ENCODE measurements around the gene KRT3. TPM values are rescaled to one million over a fixed set of nuclear protein-coding genes. Genes with fewer than 3 reads are reported as not detected.

KRT3 gene
- total RNA-seq, 1 donor from 2014 or later, result not detected

DNA sequence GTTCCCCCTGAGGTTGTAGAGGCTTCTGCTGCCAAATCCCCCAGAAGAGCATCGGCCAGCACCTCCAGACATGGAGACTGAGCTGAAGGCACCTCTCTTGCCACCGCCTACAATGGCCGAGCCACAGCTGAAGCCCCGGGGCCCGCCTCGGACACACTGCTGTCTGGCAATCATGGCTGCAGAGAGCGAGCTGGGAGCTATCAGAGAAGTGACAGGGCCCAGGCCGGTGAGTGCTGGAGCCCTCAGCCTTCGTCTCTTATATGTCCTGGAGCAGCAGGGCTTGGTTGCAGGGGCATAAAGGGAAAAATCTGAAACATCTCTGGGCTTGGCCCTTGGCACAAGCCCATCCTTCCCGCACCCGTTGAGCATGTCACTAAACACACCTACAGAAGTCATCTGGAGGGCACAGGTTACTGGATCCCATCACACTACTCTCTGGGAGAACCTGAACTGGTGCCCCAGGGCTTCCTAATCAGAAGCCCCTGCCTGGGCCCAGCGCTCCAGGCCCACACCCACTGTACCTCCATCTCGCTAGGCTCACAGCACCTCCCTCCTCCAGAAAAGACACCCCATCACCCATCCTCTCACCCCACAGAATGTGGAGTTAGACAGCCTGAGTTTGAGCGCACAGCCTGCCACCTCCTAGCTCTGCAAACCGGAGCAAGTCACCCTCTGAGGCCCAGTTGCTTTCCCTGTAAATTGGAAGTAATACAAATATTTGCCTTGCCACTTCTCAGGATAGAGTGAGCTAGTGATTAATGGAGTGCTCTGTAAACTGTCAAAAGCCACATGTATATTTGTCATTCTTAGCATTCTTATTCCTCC is 18.2 kb upstream of the KRT3 start, which contains the start of gene KRT4:
Gene KRT4, minus strand, starts transcription at position 232 of the 825 bp plus-strand sequence. Its CDS starts 58 bp downstream, at position 174.
- no peak for DNase-seq

DNA sequence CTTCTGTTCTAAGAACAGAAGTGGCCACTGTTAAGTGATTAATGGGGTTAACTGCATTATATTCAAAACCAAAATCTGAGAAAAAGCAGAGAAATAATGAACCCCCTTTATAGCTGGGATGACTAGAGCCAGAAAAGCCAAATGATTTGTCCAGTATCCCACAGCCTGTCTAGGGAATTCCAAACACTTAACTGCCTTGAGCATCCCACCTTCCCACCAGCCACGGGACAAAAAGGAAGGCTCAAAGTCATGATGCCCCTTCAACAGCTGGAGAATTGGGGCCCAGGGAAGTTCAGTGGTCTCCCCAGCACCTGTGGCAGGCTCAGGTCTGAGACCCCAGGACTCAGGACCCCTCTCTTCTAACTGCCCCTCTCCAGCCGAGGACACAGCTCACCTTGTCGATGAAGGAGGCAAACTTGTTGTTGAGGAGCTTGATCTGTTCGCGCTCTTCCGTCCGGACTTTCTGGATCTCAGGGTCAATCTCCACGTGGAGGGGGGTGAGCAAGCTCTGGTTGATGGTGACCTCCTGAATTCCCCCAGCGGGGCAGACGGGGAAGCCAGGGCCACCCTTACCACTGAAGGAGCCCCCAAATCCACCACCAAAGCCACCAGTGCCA is 17.4 kb upstream of the KRT3 start:
- no peak for DNase-seq

DNA sequence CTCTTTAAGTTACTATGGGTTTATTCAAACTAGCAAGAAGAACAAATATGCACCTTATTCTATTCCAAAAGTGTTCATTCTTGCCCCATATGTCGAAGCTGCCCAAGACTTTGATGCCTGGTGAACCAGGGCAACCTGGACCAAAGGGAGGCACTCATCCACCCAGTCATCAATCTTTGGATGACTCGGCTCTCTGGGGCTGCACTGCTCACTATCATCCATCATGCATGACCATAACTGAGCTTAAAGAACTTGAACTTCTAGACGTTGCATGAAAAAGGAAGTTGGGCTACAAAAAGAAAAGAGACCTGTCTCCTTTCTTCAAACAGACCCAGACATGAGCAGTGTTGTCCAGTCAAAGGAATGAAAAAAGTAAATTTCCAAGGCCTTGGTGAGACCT is 16.8 kb upstream of the KRT3 start:
- no peak for DNase-seq

DNA sequence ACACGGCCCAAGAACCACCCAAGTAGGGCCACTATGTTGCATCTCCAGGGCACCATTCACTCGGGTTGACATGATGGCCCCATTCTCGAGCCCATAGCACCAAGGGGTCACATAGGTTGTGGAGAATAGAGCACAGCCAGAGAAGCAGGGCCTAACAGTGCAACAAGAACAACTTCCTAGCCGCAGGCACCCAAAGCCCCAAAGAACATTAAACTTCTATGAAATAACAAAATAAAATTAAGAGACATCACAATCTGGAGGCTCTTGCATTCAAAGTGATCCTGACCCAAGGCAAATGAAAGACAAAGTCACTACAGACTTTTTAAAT is 16.1 kb upstream of the KRT3 start:
- DNase-seq, result no peak

DNA sequence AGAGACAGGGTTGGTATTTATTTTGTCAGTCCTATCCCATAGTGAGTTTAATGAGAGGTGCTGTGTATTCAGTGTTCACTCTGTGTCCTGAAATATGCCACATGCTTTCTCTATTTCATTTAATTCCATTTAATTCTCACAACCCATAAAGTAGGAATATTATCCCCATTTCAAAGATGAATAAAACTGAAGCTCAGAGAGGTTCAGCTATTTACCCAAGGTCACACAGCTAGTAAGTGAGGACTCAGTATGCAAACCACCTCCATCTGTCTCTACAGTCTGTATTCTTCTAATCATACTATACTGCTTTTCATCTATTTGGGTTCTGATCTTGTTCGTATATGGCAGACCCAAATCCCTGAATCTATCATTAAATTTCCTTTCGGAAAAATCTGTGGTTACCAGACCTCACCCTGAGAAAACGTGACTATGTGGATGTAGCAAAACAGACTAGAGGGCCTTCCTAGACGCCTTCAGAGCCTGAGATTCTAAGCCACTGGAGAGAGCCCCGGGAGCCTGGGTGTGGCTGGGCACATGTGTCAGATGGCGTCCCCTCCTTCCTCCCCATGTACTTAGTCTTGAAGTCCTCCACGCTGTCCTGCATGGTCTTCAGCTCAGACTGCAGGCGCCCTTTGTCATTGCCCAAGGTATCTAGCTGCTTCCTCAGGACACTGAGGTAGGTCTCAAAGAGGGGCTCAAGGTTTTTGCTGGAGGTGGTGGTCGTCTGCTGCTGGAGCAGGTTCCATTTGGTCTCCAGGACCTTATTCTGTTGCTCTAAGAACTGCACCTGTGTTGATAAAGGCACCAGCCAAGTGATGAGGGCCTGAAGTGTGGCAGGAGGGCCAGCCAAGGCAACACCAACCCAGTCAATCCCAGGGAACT is 15.5 kb upstream of the KRT3 start:
- no peak for DNase-seq

DNA sequence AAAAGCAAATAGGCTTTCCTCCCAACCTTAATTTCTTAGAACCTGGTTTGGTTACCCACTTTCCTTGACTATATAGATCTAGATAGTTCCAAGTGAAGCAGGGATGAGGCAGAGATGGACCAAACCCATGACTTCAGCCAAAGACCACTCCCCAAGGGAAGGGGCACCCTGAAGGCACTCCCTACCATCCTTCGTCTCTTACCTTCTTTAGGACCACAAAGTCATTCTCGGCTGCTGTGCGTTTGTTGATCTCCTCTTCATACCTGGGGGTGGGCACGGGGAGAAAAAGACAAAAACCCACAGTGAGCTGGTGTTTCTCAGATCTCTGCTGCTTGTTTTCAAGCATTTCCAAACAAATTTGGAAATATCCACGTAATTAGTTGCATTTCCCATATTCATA is 14.6 kb upstream of the KRT3 start:
- DNase-seq, result no peak

DNA sequence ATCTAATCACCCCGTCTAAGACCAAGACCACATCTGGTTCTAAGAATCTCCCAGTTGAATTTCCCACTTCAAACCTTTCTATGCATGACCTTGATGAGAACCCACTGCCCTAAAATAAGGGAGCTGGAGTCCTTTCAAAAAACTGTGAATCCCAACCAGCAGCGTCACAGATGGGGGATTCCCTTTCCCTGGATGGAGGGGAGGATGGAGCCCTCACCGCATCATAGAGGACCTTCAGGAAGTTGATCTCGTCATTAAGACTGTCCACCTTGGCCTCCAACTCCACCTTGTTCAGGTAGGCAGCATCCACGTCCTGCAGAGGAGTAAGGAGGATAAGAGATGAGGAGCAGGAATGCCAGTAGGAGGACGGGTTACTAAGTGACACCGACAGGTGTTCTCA is 13.2 kb upstream of the KRT3 start:
- DNase-seq, result no peak

DNA sequence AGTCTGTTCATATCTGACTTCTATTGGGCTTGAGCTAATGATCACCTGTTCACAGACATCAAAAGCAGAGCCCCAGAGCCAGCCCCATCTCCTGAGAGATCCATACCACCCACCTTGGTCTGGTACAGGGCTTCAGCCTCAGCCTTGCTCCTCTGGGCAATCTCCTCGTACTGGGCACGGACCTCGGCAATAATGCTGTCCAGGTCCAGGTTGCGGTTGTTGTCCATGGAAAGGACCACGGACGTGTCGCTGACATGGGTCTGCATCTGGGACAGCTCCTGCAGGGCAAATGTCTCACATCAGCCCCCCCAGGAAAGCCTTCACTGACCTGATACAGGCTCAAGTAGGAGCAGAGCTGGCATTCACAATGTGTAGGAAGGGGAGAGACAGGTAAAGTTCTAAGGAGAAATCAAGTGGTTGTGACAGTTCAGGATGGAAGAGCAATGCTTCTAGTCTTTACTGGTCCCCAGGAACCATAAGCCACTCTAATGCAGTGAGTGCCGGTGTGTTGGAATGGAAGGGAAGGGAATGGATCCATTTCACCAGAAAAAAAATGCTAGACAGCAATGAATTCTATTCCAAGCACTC is 12.8 kb upstream of the KRT3 start:
- DNase-seq, result no peak

DNA sequence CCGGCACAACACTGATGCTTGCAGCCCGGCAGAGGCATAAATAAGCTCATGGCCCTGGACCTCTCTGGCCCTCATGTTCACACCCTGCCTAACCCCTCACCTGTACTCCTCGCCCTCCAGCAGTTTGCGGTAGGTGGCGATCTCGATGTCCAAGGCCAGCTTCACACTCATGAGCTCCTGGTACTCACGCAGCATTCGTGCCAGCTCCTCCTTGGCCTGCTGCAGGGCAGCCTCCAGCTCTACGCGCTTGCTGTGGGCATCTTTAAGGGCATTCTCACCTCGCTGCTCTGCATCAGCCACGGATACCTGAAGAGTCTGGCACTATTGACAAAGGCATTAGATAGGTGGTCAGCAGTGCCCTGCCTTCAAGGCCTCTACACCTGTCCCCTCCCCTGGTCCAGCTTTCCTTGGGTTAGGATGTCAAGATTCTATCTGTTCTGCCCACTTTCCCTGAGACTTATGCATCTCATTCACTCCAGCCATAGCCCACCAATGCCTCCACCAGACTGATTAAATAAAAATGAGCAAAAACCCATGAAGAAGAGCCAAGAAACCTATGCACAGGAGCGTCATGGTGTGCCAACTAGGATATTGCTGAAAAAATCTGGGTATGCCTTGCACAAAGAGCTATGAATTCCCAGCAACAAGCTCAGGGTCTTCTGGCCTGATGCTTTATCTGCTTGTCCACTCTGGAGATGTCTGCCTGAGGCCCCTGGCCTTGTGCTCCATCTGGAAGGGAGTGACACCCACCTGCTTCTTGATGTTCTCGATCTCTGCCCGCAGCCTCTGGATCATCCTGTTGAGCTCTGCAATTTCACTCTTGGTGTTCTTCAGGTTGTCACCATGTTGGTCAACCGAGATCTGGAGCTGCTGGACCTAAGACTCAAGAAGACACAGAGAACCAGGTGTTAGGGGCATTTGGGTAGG is 11.9 kb upstream of the KRT3 start:
- DNase-seq, result no peak

DNA sequence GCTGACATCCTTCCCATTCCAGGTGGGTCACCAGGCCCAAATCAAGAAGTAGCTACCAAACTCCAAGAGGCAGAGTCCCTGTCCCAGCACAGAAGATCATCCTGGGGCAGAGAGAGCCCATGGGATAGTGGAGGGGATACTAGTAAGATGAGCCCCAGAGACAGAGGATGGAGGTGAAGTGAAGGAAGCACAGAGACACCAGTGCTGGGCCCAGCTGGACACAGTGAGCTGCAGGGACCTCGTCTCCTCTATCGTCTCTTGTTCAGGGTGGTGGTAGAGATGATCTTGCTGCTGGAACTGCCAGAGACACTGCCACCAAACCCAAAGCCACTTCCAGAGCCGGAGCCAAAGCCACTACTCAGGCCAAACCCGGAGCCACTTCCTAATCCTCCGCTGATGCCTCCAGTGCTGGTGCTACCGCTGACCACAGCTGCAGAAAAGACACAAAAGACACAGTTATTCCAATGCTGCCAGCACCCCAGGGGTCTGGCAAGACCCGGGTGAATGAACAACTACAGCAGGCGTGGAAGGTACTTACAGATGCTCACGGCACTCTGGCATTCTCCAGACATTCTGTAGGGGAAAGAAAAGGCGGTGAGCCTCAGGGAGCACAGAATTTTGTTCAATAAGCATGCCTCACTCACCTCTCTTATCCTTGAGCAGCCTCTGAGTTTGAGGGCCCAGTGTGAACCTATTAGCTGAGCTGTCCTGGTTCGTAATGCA is 11.1 kb upstream of the KRT3 start:
- DNase-seq, result no peak

DNA sequence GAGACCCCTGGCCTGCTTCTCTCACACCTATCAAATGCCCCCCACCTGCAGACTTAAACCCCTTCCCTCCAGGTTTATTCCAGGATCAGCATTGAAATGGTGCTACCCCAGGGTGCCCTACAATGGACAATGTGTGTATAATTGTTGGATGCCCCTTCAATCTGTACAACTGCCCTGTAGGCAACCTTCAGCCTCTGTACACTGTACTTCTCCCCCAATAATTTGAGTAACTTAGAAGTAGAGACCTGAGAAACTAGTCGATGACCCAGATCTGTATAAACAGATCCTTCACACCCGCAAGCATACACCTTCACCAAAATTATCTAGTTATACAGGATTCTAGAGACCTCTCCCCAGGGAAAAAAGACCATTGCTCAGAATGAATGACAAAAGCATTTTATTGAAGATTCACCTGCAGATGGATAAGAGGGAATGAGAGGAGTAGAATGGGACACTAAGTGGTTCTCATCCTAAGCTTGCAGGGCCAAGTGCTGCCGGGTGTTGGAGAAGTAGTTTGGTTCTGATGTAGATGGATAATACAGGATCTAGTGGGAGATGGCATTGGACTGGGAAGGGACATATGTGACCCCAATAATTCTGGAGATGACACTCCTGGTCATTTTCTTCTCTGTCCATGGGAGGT is 10.4 kb upstream of the KRT3 start:
- DNase-seq, result no peak

DNA sequence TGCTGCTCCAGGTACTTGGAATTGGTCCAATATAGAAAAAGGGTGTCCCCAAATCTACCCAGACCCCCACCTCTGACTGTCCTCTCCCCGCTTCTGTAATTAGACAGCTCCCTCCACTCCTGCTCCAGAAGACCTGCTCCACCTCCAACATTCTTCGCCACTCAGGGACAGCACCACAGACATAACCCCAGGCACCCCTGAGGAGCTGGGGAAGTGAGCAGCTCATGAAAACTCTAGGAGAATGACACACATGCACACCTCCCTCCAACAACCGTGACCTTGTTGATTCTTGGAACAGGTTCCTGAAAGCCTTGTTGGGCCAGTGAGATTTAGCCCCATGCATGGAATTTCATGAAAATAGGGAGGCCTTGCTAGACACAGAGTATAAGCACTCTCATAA is 9.8 kb upstream of the KRT3 start:
- no peak for DNase-seq

DNA sequence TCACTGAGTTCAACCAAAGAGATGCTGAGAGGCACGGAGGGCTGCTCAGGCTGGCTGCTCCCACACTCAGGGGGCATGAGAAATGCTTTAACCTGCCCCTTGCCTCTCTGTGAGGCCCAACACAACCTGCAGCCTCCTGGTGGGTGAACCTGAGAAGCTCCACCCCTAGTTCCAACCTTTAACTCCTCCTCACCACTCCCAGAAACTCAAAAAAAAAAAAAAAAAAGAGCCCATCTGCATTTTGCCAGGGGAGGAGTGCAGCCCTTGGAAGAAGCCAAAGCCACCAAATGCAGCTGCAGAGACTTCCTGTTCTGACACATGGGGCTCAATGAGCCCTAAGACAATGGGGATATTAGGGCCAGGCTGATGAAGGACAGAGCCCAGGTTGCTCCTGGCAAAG is 9.1 kb upstream of the KRT3 start:
- DNase-seq, result no peak

DNA sequence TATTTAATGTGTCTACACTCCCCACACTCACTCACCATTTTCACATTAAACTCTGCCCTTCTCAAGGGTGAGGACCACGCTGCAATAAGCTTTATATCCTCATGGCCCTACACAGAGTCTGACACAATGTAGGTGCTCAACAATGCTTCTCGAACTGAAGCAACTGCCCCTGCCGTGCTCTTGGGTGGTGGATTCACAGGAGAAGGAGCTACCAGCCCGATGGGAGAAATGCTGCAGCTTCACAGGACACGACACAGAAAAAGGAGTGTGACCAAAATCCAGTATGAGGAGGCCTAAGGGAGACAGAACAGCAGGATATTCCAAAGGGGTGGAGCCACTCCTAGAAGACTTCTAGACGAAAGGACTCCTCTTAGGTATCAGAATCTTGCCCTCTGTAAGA is 6.5 kb upstream of the KRT3 start:
- DNase-seq, result no peak

DNA sequence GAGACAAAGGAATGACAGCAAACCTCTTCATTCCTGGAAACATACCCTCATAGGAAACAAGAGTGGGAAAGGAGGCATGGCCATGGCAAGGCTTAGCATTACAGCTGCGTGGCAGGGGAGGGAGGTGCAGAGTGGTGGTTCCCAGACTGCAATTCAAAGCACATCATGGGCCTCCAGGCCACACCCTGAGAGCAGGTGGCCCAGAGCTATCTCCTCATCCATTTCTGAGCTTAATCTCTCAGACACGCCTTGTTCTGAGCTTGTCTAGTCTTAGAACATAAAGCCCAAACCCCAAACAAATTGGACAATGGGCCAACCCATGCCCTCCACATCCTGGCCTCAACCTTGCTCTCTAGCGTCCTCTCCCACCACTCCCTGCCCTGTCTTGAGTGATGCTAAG is 5.9 kb upstream of the KRT3 start:
- no peak for DNase-seq

DNA sequence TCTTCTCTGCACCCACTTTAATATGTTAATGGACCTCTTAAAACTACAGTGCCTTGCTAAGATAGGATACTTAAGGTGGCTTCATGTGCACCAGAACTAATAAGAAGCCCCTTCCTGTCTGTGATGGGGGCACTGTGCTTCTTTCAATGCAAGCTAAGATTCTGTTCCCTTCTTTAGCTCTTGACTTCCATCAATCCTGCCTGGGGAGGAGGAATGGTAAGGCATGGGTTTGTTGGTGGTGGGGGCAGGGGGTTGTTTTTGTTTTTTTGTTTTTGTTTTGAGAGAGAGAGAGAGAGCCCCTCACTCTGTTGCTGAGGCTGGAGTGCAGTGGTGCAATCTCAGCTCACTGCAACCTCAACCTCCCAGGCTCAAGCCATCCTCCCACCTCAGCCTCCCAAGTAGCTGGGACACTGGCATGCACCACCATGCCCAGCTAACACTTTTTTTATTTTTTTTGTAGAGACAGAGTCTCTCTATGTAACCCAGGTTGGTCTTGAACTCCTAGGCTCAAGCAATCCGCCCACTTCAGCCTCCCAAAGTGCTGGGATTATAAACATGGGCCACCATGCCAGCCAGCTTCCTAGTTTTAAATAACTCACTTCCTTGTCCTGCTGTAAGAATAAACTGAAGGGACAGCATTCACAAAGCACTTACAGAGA is 4.5 kb upstream of the KRT3 start:
- DNase-seq, result no peak

DNA sequence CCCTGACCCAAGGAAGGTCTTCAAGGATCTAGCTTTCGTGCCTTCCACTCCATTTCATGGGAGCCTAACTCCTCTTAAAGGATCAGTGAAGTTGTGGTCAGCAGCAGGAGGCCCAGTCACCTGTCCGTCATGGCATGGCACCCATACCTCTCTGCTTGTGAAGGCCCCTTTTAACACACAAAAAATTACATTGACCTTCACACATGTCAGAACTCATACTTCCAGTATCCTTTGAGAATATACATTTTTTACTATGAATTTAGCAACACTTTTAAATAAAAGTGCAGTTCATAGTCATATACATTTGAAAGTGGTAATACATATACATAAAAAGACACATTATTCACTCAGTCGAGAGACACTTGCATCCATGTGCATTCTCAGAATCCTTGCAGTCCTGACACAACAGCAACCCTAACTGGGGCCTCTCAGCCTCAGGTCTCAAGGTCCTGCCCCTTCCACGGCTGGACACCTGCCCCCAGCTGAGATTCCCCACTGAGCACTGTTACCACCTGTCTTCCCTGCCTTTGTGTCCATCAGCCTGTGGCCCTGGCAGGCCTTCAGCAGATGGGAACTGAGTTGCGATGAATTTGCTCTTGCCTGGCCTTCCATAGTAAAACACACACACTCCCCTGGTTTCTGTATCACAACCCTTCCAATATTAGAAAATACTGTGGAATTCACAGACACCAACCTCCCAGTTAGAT is 3.7 kb upstream of the KRT3 start:
- no peak for DNase-seq

DNA sequence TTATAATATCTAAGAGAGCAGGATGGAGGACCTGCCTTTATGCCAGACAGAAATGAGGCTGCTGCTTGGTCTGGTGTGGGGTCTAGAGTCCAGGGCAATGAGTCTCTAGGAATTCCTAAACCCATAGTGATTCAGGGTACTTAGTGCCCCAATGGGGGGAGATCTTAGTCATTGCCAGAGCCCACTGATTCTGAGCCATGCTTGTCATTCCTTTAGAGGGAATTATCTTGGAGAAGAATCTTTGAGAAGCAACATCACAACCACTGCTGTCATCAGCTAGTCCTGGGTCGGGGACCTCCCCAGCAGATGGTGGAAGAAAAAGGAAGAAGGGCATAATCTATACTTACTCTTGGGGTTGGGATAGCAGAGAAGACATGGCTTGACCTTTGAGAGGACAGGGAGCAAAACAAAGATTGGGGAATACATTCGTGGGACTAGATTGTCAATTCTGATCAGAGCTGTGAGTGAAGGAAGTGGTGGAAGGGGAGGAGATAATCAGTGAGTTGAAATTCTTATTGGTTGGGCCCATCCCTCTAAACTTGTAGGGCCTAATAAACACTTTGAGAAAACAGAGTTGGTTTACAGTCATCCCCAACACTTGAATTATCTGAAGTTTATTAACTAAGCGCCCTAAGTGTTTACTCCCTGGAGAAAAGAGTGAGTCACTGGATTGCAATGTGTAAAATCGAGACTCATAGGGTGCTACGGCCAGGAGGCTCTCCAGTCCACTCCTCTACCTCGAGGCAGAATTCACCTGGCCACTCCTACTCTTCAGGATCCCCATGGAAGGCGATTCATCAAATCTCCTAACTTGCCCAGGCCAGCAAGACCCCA is 3.0 kb upstream of the KRT3 start:
- DNase-seq, result no peak

All from dermis blood vessel endothelial cell (primary cell).